ENCODE measurements around the gene MSH3. TPM values are rescaled to one million over a fixed set of nuclear protein-coding genes. Genes with fewer than 3 reads are reported as not detected.

MSH3 gene
- polyA plus RNA-seq, 1 of the 3 experiments (the other 2 are of a cell fraction) = 3.5 TPM

DNA sequence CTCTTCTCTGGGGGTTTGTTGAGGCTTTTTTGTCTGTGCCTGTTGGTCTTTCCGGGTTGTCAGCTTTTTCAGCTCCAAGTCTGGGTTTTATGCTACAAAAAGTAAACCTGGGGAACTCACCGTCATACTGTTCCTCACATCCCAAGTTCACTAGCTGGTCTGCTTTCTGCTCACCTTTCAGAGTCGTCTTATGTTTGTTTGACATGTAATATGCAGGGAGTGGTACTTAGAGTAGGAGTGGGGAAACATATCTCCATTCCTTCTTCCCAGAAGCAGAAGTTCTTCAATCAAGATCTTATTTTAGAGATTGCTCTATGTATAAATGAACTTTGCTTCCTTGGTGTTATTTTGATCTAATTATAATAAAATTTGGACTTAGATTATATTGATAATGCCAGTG is 42.0 kb downstream of the MSH3 start (continued):
- TF ChIP-seq, protein P1, sequence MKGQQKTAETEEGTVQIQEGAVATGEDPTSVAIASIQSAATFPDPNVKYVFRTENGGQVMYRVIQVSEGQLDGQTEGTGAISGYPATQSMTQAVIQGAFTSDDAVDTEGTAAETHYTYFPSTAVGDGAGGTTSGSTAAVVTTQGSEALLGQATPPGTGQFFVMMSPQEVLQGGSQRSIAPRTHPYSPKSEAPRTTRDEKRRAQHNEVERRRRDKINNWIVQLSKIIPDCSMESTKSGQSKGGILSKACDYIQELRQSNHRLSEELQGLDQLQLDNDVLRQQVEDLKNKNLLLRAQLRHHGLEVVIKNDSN (IDR thresholded peaks at IDR 0.05; ENCODE audit: borderline replicate concordance, low read depth) = no peak
- TF ChIP-seq MAX (IDR thresholded peaks at IDR 0.05; ENCODE audit: low read depth) (no peak), ZBTB33 (IDR thresholded peaks at IDR 0.05; ENCODE audit: borderline replicate concordance, low read depth) (no peak)

DNA sequence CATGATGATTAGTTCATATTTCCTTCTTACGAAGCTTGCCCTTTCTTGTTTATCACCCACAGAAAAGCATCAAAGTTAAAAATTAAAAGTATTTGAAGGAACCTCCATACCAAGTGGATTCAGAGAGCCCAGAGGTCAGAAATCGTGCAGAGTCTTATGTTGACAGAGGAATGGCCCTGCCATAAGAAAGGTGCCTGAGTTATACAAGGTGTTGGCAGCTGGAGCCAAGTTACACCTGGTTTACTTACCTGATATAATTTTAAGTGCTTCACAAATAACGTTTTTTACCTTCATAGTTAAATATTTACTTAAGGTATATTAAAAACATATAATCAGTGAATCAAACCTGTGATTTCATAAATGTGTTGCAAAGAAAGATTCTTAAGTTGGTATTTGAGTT is 42.6 kb downstream of the MSH3 start:
- no peaks in the 10 kb centered on the region for H3K27me3 ChIP-seq (ENCODE audit: insufficient read depth)
- CTCF ChIA-PET = interaction anchor here (1.5 to 2.7 kb wide), 4 partner anchors 9 to 603 kb away, joined by 3 to 7 read pairs (median 6); no protein-coding TSS in a partner anchor
- TF ChIP-seq, protein P2, sequence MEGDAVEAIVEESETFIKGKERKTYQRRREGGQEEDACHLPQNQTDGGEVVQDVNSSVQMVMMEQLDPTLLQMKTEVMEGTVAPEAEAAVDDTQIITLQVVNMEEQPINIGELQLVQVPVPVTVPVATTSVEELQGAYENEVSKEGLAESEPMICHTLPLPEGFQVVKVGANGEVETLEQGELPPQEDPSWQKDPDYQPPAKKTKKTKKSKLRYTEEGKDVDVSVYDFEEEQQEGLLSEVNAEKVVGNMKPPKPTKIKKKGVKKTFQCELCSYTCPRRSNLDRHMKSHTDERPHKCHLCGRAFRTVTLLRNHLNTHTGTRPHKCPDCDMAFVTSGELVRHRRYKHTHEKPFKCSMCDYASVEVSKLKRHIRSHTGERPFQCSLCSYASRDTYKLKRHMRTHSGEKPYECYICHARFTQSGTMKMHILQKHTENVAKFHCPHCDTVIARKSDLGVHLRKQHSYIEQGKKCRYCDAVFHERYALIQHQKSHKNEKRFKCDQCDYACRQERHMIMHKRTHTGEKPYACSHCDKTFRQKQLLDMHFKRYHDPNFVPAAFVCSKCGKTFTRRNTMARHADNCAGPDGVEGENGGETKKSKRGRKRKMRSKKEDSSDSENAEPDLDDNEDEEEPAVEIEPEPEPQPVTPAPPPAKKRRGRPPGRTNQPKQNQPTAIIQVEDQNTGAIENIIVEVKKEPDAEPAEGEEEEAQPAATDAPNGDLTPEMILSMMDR (IDR thresholded peaks at IDR 0.05) = no peak
- TF ChIP-seq MEF2A (IDR thresholded peaks at IDR 0.05; ENCODE audit: borderline replicate concordance, low read depth) (no peak), POLR2AphosphoS5 (IDR thresholded peaks at IDR 0.05; ENCODE audit: low read depth, low read length) (no peak)
- POLR2A ChIA-PET = no interaction called here
- no peaks in the 10 kb centered on the region for H3K9me3 ChIP-seq
- H4K20me1 ChIP-seq (ENCODE audit: insufficient read depth) = no peaks in the 10 kb centered on the region
- 85% methylated on average over 3 of the region's 3 CpGs for WGBS (ENCODE audit: low lambda C conversion rate)
- H3K9me2 ChIP-seq = no peaks in the 10 kb centered on the region
- no peaks in the 10 kb centered on the region for H3F3A ChIP-seq (replicated peaks; ENCODE audit: insufficient read depth)
- H2AFZ ChIP-seq (ENCODE audit: low read depth) = no peak overlapping the region
- no peak overlapping the region for H3K4me2 ChIP-seq
- no peaks in the 10 kb centered on the region for H3K4me1 ChIP-seq (ENCODE audit: control insufficient read depth in 1 of 2, insufficient read depth in 2 of 2, low read depth in 1 of 2, low read length in 1 of 2)
- H3K36me3 ChIP-seq (replicated peaks in 1 of 2; ENCODE audit: control insufficient read depth in 1 of 2, insufficient read depth in 2 of 2, low read length in 1 of 2) = peaks cover 4 to 6% of the 10 kb centered on the region in 2 experiments
- H3K79me2 ChIP-seq (ENCODE audit: insufficient read depth) = no peaks in the 10 kb centered on the region
- H3K4me3 ChIP-seq (ENCODE audit: low read depth in 2 of 2, low read length in 1 of 2) = no peak overlapping the region
- DNase-seq = no peak
- no peak overlapping the region for H3K9ac ChIP-seq
- H3K27ac ChIP-seq (ENCODE audit: low read depth in 2 of 2, low read length in 1 of 2) = no peak overlapping the region

DNA sequence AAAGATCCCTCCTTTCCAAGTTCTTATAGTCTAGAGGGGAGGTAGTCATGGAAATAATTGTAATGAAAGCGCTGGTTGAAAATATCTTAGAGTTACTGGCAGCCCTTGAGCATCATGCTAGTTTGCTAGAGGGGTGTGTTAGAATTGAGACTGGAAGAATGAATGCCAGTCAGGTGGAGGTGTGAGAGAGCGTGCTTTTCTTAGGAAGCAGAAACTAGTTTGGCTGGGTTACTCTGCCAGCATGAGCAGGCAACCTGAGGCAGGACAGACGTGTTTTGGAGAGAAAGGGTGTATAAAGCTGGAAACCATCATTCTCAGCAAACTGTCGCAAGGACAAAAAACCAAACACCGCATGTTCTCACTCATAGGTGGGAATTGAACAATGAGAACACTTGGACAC is 43.9 kb downstream of the MSH3 start:
- TF ChIP-seq TAF1 (IDR thresholded peaks at IDR 0.05; ENCODE audit: borderline replicate concordance, low read depth, low read length) (no peak), MAX (IDR thresholded peaks at IDR 0.05; ENCODE audit: low read depth) (no peak), JUND (IDR thresholded peaks at IDR 0.05) (no peak), POLR2AphosphoS5 (IDR thresholded peaks at IDR 0.05; ENCODE audit: low read depth, low read length) (no peak), FOXM1 (IDR thresholded peaks at IDR 0.05; ENCODE audit: low read depth) (no peak), FOXJ3 (CRISPR knock-in tag; IDR thresholded peaks at IDR 0.05) (no peak), GABPA (IDR thresholded peaks at IDR 0.05; ENCODE audit: low read depth) (no peak), GATA2 (CRISPR knock-in tag; IDR thresholded peaks at IDR 0.05) (no peak), SIN3A (IDR thresholded peaks at IDR 0.05; ENCODE audit: borderline replicate concordance, low read depth, low read length) (no peak)
- TF ChIP-seq, protein P2 (IDR thresholded peaks at IDR 0.05) = no peak
- H3K27me3 ChIP-seq (ENCODE audit: insufficient read depth) = no peaks in the 10 kb centered on the region
- peaks cover 4 to 9% of the 10 kb centered on the region in 2 experiments for H3K36me3 ChIP-seq (replicated peaks in 1 of 2; ENCODE audit: control insufficient read depth in 1 of 2, insufficient read depth in 2 of 2, low read length in 1 of 2)
- H3K27ac ChIP-seq (ENCODE audit: low read depth in 2 of 2, low read length in 1 of 2) = no peak overlapping the region
- H3K9ac ChIP-seq = no peak overlapping the region
- H2AFZ ChIP-seq (ENCODE audit: low read depth) = no peak overlapping the region
- CTCF ChIA-PET = interaction anchor here (1.5 to 2.7 kb wide), 4 partner anchors 10 to 601 kb away, joined by 3 to 7 read pairs (median 6); no protein-coding TSS in a partner anchor
- WGBS (ENCODE audit: low lambda C conversion rate) = 79% methylated on average over 5 of the region's 5 CpGs
- no peaks in the 10 kb centered on the region for H3K79me2 ChIP-seq (ENCODE audit: insufficient read depth)
- no peaks in the 10 kb centered on the region for H4K20me1 ChIP-seq (ENCODE audit: insufficient read depth)
- DNase-seq = no peak
- no peak overlapping the region for H3K4me2 ChIP-seq
- no peaks in the 10 kb centered on the region for H3F3A ChIP-seq (replicated peaks; ENCODE audit: insufficient read depth)
- no peaks in the 10 kb centered on the region for H3K4me1 ChIP-seq (ENCODE audit: control insufficient read depth in 1 of 2, insufficient read depth in 2 of 2, low read depth in 1 of 2, low read length in 1 of 2)
- H3K9me3 ChIP-seq = no peaks in the 10 kb centered on the region
- no peaks in the 10 kb centered on the region for H3K9me2 ChIP-seq
- POLR2A ChIA-PET = no interaction called here
- no peak overlapping the region for H3K4me3 ChIP-seq (ENCODE audit: low read depth in 2 of 2, low read length in 1 of 2)
